IPS-NIHi11 (cell line): ENCODE measurements around the gene RAP1GAP2.
A peak's percentile ranks its signal among the peaks of the same experiment; 100 is the strongest.

Experiments
- DNase-seq: peaks from one replicate; pipeline ENCODE4 v3.0.0; 2012; ENCODE audit warnings: mixed read lengths, low spot score

The RAP1GAP2 gene

DNA sequence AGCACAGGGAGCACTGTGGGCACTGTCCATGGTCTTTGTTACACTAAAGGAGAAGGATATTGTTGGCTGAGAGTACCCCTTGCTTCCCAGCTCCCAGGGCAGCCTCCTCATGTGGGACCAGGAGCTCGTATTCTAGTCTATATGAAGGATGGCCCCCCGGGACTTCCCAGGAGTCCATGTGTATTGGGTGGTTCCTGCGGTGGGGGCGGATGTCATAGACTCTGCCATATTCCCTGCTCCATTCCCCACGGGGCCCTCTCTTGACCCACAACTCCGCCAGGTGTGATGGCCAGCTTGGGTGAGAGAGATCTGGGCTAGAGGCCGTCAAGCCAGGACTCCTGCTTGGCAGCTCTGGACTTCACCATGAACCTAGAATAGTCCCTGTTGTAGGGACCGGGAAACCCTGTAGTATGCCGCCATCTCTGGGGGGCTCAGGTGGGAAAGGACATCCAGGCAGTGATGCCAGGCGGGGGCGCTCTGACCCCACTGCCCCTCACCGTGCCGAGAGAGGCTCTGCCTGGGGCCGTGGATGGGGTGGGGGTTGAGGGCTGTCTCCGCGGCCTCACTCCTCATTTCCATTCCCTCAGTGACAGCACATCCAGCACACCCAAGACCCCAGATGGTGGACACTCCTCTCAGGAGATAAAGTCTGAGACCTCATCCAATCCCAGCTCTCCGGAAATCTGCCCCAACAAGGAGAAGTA lies 229.3 kb downstream of the RAP1GAP2 start:
- DNase-seq, result peak; percentile 29

DNA sequence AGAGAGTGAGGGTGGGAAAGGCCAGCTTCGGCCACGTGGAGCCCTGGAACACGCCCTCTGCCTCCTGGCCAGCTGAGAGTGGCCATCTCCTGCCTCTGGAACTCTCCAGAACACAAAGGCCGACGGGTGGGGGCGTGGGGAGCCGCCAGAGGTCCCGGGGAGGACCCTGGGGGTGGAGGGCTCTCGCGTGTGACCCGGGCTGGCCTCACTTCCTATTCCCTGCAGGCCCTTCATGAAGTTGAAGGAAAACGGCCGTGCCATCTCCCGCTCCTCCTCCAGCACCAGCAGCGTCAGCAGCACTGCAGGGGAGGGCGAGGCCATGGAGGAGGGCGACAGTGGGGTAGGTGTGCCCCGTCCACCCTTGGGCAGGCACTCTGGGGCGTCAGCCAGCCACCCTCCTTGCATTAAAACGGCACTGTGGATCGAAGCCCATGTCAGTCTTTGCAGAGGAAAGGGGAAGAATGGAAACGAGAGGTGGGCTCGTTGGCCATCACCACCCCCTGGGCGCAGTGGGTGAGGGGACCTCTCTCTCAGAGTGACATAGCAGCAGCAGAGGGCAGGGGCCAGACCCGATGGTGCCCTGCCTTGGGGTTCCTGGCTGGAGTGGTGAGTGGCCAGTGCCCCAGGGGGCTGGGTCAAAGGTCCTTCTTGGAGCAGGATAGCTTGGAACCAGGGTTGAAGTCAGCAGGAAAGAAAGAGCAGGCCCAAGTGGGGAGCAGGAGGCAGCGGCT lies 230.1 kb downstream of the RAP1GAP2 start:
- DNase-seq, result peak; percentile 16

DNA sequence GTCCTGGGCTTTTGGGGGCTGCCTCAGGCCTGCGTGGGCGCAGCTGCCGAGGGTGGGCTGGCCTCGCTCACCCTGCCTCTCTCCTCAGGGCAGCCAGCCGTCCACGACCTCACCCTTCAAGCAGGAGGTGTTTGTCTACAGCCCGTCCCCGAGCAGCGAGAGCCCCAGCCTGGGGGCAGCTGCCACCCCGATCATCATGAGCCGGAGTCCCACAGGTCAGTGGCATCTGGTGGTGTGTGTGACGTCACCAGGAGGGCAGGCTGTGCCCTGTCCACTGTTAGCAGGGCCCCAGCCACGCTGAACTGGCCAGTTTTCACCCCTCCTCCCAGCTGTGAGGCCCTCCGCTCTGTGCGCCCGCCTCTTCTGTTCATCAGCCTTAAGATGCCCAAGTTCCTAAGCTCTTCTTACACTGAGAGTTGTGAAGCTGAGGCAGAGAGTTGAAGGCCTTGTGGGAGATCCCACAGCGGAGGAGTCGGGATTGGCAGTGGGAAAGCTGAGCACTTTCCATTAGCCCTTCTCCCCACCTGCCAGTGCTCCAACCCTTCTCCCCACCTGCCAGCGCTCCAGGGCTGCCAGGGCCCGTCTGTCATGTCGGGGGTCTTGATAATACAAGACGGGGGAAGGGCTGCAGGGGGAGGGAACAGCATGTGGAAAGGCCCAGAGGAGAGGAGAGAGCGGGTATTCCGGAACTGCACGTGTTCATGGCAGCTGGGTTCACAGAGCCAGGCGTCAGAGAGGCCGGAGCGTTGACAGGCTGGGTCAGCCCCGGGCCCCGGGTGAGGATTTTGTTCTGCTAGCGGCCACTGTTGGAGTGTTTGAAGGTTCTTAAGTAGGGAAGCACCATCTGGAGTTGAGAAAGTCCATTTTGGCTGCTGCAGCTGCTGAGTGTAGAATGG lies 230.9 kb downstream of the RAP1GAP2 start:
- DNase-seq, result peak; percentile 4

DNA sequence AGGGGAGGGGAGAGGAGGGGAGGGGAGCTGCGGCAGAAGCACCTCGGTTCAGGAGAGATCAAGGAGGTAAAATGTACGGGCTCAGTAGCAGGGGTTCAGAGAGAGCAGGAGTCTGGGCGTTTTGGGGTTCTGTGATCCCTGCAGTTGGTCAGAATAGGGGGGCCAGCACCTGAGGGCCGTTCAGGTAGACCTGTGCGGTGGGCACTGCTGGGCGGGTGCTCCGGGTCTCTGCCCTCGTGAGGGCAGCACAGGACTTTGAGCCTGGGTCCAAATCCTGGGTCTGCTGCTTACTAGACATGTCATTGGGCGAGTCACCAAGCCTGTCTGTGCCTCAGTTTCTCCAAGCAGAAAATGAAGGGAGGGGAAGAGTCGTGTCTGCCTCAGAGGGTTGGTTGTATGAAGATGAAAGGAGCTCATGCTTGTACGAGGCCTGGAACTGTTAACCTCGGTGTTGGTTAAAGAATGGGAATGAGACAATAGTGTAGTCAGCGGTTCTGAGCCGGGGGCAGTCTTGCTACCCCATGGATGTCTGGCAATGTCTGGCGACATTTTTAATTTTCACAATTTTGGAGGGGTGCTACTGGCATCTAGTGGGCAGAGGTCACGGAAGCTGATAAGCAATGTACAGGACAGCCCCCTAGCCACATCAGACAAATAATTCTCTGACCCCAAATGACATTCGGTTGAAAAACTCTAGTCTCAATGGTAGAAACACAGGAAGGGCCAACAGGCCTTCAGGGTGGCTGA lies 231.7 kb downstream of the RAP1GAP2 start:
- DNase-seq, result peak; percentile 3

DNA sequence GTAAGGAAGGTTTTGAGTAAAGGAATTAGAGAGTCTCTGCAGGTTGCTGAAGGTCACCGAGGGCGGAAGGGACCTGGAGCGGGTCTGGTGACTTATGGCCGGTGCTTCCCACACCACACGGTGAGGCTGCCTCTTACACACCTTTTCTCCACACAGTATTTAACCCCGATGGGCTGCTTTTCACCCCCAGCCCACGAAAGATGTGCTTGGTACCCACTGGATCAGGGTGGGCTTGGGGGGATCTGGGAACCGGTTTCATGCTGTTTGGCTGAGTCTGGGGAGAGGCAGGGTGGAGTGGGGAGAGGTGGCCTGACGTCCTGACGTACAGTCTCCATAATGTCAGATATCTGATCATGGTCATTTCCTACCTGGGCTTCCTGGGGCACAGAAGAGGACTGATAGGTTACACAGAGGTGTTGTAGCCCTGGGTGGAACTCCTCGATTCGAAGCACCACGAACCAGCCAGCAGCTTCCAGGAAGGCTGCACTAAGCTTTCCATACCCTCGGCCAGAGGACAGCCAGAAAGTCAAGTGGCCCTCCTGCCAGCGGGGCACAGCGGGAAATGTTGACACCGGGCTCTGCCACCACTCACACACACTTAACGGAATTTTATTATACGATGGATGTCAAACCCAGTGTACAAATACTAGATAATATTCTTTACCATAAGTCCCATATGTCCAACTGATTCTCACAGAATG lies 233.1 kb downstream of the RAP1GAP2 start:
- DNase-seq, result peak; percentile 3

DNA sequence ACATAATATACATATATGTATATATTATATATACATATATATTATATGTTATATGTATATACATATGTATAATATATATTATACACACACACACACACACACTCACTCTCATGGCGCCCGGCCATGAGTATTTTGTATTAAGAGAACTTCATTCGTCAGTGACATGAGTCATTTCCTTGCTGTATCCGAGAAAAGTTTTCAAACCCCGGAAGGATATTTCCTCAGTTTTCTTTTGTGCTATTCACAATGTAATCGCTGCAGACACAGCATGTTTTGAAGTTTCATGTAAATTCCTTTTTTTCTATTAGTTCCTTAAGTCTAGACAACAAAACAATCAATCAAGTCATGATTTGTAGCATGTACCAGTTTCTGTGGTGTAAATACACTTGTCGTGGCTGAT lies 233.9 kb downstream of the RAP1GAP2 start:
- DNase-seq, result no peak

DNA sequence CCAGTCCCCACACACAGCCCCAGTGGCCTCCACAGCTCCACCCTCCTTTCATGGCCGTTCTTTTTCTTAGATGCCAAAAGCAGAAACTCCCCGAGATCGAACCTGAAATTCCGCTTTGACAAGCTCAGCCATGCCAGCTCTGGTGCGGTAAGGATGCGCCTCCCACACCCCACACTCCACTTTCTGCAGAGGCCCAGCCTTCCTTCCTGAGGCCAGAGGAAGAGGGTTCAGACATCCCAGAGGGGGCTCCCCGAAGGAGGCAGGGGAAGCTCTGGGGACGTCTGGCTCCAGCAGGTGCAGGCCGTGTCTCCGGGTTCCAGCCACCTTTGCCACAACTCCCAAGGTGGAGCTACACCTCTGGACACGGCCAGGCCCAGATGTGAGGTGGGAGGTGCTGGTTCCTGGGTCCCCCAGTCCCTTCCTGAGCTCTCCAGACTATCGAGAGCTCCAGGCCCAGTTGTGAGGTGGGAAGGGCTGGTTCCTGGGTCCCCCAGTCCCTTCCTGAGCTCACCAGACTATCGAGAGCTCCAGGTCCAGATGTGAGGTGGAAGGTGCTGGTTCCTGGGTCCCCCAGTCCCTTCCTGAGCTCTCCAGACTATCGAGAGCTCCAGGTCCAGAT lies 234.7 kb downstream of the RAP1GAP2 start:
- peak; percentile 2 for DNase-seq

DNA sequence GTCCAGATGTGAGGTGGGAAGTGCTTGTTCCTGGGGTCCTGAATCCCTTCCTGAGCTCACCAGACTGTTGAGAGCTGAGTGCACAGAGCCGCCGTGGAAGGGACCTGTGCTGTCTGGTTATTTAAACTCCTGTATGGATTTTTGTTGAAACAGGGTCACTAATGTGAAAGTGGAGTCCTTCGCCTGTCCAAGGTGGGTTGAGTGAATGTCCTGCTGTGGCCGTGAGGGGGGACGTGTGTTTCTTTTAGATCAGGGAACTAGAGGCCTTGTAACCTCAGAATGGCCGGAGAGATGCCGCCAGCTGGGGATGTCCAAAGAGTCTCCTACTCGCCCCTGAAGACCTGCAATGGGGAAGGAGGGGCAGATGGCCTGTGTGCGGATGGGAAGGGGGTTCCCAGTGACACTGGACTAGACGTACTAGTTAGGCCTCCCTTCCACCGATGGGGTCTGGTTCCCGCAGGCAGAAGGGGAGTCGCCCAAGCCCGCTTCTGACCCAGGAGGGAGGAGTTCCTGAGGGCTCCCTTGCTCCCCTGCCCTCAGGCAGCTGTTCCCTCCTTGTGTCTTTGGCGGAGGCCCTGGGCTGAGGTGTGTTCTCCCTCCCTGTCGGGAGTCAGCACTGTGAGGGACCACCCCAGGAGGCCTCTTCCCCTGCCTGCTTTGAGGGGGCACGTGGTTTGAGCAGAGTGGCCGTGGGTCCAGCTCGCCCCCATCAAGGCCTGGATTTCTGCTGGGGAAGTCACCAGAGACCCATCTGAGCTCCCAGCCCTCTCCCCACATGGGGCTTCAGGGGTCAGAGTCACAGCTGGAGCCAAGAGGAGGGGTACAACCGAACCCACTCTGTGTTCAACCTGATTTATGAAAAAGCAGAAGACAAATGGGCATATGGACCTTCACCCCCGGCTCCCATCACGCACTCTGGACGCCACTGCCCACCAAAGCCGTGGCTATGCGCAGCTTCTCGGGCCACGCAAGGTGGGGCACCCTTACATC lies 236.3 kb downstream of the RAP1GAP2 start:
- DNase-seq, result no peak

DNA sequence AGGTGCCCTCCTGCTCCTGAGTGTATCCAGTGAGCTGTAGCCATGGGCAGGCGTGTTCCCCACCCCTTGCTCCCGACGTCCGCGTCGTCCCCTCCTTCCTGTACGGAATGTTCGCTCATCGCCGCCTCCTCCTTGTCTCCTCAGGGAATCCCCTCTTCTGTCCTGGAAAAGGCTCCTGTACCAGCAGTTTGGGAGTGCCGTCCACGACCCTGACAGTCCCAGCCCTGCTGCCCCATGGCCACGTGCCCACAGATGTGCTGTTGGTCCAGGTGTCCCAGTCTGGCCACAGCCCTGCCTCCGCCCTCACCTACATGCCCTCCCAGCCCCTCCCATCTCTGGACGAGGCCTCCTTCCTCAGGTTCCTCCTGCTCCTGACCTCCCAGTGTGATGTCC lies 237.0 kb downstream of the RAP1GAP2 start:
- DNase-seq, result no peak

DNA sequence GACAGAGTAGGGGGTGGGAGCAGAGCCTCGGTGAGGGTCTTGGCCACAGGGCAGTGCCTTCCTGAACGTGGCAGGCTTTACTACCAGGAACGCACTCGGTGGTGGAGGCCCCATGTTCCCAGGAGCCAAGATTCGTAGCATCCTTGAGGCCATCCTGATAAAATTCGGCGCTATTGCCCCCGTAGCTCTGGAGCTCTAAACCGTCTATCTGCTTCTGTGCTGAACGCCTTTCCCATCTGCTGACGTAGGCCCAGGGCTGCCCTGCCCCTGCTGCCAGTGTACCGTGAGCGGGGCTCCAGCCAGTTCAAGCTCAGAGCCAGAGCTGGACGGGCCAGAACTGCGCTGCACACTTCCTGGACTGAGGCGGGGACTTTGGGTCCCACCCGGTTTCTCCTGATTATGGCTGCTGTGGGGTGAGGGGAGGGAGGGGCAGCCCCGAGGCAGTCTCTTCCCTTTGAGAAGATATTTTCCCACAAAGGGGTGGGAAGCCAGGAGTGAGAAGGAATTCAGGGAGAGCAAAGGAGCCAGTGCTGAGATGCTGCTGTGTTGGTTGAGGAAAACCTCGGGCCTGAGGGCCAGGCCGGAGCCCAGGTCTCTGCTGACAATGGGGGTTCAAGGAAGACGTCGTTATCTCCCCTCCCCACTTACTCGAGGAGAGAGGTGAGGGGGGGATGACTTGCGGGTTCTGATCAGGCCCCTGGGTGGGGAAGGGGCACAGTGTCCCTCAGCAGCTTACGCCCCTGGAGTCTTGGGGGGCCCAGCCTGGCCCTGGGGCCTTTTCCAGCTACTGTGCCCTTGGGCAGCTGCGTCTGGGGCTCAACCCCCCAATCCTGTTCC lies 237.7 kb downstream of the RAP1GAP2 start:
- DNase-seq, result no peak

DNA sequence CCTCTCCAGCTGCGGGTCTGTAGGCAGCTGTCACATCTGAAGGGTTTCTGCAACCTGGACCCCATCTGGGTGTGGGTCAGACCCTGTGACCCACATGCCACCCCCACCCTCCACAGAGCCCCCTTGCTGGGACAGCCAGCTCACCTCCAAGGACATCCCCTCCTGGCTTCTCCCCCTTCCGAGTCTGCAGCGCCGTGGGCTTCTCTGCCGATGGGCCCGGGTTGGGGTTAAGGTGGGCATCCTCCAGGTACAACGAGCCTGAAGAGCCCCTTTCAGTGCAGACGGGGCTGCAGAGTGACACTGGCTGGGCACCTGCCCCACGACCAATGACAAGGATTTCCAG lies 238.3 kb downstream of the RAP1GAP2 start:
- DNase-seq, result no peak

DNA sequence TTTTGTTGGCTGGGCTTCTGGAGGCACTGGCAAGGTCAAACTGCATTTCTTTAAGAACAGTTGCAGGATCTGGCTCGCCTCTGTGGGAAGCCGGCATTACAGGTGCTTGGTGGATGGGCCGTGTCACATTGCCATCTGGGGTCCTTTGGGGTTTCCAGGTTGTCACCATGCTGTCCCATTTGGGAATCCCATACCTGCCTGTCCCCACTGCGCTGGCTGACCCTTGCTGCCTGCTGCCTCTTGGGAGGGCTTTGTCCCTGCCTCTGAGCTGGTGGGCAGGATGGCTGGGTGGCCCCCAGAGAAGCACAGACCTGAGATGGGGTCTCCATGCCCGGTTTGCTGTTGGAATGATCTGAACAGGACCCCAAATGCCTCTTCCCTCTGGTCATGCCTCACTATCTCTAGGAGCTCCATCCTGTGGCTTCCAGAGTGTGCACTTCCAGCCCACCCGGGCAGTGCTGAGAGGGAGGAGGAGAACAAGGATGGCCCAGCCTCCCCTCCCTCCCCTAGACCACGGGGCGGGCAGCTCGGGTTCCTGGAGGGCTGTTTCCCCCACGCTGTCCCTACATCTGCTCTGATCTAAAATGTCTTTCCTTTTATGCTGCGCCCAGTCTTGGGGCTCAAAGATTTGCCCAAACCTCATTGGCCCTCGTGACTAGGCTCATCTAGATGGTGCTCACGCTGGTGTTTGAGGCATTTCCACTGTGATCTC lies 239.2 kb downstream of the RAP1GAP2 start:
- DNase-seq, result no peak

DNA sequence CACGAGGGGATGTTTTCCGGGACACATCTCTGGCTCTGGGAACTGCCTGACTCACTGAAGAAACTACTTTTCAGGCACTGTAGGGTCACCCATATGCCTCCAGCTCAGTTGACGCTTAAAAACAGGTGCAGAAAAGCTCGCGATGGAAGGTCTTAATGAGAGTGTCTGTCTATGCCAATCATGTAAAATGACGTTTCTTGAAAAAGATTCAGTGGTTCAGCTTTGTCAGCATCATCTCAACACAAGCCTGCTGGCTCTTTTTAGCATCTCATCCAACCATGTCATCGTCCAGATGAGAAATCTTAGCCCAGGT lies 239.7 kb downstream of the RAP1GAP2 start:
- DNase-seq, result no peak

DNA sequence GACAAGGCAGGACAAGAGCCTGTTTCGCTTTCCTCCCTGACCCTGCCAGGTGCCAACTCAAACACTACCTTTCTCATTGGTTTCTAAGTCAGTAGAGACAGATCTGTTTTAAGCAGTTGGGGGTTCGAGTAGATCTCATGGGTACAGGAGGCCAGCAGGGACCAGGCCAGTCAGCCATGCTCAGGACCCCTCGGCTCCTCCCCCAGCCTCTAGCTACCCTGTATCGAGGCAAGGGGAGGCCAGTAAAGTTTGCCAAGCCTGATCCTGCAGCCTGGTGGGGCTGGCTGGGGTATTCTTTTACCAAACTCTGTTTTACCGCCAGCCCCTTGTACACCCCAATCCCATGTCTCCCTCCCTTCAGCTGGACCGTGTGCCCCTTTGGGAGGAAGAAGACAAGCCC lies 240.6 kb downstream of the RAP1GAP2 start:
- DNase-seq, result no peak

DNA sequence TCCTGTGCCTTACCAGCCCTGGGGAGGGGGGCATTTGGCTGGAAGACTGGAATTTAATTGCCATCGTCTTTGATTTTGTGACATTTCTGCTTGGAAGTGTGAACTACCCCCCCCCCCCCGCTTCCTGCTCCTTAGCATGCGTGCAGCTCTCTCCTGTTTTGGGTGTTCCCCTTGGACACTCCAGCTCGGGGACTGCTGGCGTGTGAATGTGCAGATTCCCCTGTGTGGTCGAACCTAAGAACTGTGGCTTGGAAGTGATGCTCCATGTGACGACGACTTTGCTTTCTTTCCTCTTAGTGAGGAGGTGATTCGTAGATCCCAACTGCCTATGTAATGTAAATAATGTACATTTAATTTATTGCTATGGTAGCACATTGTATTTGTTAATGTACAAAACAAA lies 241.0 kb downstream of the RAP1GAP2 start:
- no peak for DNase-seq

DNA sequence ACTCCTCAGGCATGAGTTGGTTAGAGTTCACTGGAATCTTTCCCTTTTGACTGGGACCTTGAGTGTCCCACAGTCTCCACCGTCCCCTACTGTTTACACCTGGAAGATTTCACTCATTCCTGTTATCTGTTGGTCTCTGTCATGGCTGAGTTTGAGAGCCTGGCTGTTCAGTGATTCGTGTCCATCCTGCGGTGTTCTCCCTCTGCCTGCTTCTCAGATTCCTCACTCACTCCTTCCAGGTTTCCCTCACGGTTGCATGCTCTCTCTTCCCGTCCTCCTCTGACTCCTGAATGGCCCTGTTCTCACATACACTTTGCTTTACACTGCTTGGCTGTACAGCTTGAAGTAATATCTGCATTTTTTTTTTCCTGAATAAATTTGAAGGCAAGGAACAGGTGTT lies 242.7 kb downstream of the RAP1GAP2 start:
- DNase-seq, result no peak

DNA sequence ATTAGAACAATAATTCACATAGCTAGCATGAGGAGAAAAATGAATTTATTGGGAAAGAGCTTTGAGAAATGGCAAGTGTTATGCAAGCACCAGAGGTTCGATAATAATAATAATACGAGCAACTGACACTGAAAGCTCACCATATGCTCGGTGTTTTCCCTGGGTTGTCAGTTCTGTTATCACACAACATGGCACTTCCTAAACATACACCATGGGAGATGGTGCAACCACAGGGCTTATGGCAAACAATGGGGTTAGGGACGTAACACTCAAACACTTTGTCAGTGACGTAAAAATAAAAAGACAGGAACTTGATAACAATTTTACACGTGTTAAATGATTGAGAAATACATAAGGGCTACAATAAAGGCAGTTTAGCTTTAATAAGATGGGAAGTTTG lies 243.5 kb downstream of the RAP1GAP2 start:
- no peak for DNase-seq

DNA sequence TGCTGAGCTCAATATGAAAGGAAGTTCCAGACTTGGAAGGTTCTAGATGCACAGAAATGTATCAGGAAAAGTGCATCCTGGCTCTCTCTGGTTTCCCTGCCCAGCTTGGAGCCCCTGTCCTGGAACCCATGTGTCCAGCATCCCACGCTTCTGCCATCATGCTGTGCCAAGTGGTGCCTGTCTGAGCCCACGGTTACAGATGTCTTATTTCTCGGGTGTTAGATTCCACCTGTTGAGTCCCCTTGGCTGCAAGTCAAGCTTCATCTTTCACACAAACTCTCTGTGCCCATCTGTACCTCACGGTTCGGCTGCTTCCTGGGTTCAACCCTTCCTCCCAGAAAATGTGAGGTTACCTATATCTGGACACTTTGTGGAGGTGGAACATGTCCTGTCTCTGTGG lies 244.6 kb downstream of the RAP1GAP2 start:
- DNase-seq, result no peak
